ENCODE results near the gene CNTN1. TPM values are rescaled to one million over a fixed set of nuclear protein-coding genes. Genes with fewer than 3 reads are reported as not detected.

Gene CNTN1
- total and polyA plus RNA-seq, 2 of the 8 experiments (the other 6 are each of a cell fraction or from before 2014, with no cell fraction given), result 7.2 to 21.8 TPM

GRCh38 chr12:40752011-40752410 is 59.8 kb downstream of the CNTN1 start:
- Histone ChIP-seq H3K79me2 (ENCODE audit: control insufficient read depth in 1 of 2, insufficient read depth in 2 of 2, low read length in 2 of 2) (no peaks in the 10 kb centered on the region), H4K8ac (ENCODE audit: extremely low read depth, insufficient read depth, low read length) (no peak overlapping the region), H3K14ac (ENCODE audit: insufficient read length) (no peak overlapping the region), H3K27ac (ENCODE audit: low read depth, low read length) (no peak overlapping the region), H2BK20ac (ENCODE audit: low read length) (no peak overlapping the region), H4K91ac (replicated peaks; ENCODE audit: insufficient read length, low read length) (no peak overlapping the region), H2AK5ac (ENCODE audit: low read depth, low read length) (no peak overlapping the region), H3K23ac (ENCODE audit: insufficient read length) (no peak overlapping the region), H2BK15ac (ENCODE audit: low read length) (no peak overlapping the region), H3K4me2 (ENCODE audit: insufficient read depth in 1 of 2, low read depth in 2 of 2, low read length in 2 of 2) (no peak overlapping the region), H2AFZ (ENCODE audit: low read length) (no peak overlapping the region), H3K36me3 (ENCODE audit: control insufficient read depth in 2 of 4, insufficient read depth in 4 of 4, low read length in 3 of 4) (no peaks in the 10 kb centered on the region), H4K20me1 (replicated peaks in 1 of 2; ENCODE audit: control insufficient read depth in 1 of 2, insufficient read depth in 2 of 2, low read length in 2 of 2) (no peaks in the 10 kb centered on the region), H3K79me1 (ENCODE audit: low read depth, low read length) (no peaks in the 10 kb centered on the region), H3K4me3 (ENCODE audit: extremely low read depth in 1 of 4, insufficient read depth in 2 of 4, low read depth in 3 of 4, low read length in 4 of 4) (no peak overlapping the region), H3K18ac (ENCODE audit: extremely low read depth, low read length) (no peak overlapping the region), H3K23me2 (ENCODE audit: low read depth, low read length) (no peaks in the 10 kb centered on the region), H3K9ac (replicated peaks in 1 of 4; ENCODE audit: extremely low read depth in 1 of 4, low read depth in 3 of 4, low read length in 3 of 4) (no peak overlapping the region), H3K4ac (replicated peaks; ENCODE audit: insufficient read length, low read depth, low read length) (no peak overlapping the region), H3K9me3 (ENCODE audit: insufficient read depth in 2 of 2, low read depth in 1 of 2, low read length in 1 of 2) (no peaks in the 10 kb centered on the region), H2BK120ac (replicated peaks; ENCODE audit: low read depth, low read length) (no peak overlapping the region), H4K5ac (ENCODE audit: insufficient read length, low read depth, low read length) (no peak overlapping the region), H2BK5ac (ENCODE audit: low read depth, low read length) (no peak overlapping the region), H3K56ac (replicated peaks; ENCODE audit: insufficient read length, low read depth, low read length) (no peak overlapping the region), H3K27me3 (replicated peaks in 1 of 4; ENCODE audit: control insufficient read depth in 3 of 4, extremely low read depth in 1 of 4, insufficient read depth in 3 of 4, low read length in 3 of 4) (no peaks in the 10 kb centered on the region), H3K4me1 (replicated peaks in 1 of 4; ENCODE audit: control insufficient read depth in 3 of 4, insufficient read depth in 4 of 4, low read length in 3 of 4) (no peaks in the 10 kb centered on the region), H2BK12ac (ENCODE audit: low read depth, low read length) (no peak overlapping the region)
- CTCF ChIA-PET (ENCODE audit: partially characterized antibody), result no interaction called here
- 81% methylated on average over 2 of the region's 2 CpGs; no CpG with 5 or more reads in 1 of the 2 experiments for whole genome bisulfite sequencing, 2 experiments (ENCODE audit: extremely low coverage in 1 of 2, insufficient coverage in 1 of 2, insufficient read length in 1 of 2, insufficient replicate concordance in 2 of 2, low coverage in 1 of 2, low lambda C conversion rate in 2 of 2, missing lambda C conversion rate in 1 of 2)
- FAIRE-seq (no peak), DNase-seq (ENCODE audit: low read depth in 1 of 2, low spot score in 2 of 2) (no peak)
- POLR2A ChIA-PET (ENCODE audit: partially characterized antibody), result no interaction called here
- TF ChIP-seq ASH2L (IDR thresholded peaks at IDR 0.05; ENCODE audit: low read length) (no peak), SIX5 (IDR thresholded peaks at IDR 0.05; ENCODE audit: low read depth, low read length) (no peak), ATF3 (IDR thresholded peaks at IDR 0.05; ENCODE audit: insufficient read depth, low read depth, low read length) (no peak), KDM4A (IDR thresholded peaks at IDR 0.05; ENCODE audit: low read depth, low read length, severe bottlenecking) (no peak), TCF12 (IDR thresholded peaks at IDR 0.05; ENCODE audit: low read depth, low read length) (no peak)

All from H1 (cell line).